Stimulated activated CD4-positive, alpha-beta T cell treated with anti-CD3 and anti-CD28 coated beads, Interleukin-4, amount 100 ng/mL, for 48 hours (primary cell): ENCODE data around the gene KCNE4.
"Not testable (repeated sequence)": the region's sequence is repeated elsewhere in the genome, so short reads cannot be mapped to it uniquely, and the experiment has no call there.

ENCODE experiments used
- DNase-seq, 2 donors: peaks; one replicate each; pipeline ENCODE4 v3.0.0-alpha.2; 2020; ENCODE audit warnings: low read depth in 2 of 2

The KCNE4 gene

GRCh38 chr2:223056701-223057418 is 4.9 kb downstream of the KCNE4 start:
- DNase-seq: no peak

- no peak for DNase-seq
Measured at GRCh38 chr2:223057569-223057968, 5.6 kb downstream of the KCNE4 start.

DNA sequence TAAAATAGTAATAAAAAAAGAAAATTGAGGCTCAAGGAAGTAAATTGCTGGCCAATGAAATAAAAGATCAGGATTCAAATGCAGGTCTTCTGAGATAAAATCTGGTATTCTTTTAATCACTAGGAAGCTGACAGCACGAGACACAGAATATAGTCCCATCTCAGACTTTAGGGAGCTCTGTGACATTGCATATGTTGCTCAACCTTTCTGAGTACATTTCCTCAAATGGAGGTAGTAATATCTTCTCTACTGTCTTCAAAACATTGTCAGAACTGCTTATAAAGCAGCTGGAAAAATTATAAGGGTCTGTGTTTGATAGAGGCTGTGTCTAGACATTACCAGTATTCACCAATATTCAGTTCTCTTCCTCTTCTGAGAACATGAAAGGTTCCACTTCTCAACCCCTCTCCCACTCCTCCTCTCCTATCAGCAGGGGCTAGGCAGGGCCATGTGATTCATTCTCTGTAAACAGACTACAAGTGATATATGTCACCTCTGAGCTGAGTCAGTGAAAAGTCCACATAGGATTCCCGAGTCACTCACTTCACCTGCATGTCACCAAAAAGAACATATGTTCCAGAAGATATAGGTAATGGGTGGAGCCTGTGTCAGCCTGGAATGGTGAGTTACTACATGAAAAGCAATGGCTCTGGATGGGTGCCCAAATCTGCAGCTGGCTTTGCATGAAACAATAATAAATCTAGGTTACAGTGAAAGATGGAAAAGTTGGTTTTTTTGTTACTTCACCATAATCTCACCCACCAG is 7.1 kb downstream of the KCNE4 start:
- DNase-seq: no peak

DNA sequence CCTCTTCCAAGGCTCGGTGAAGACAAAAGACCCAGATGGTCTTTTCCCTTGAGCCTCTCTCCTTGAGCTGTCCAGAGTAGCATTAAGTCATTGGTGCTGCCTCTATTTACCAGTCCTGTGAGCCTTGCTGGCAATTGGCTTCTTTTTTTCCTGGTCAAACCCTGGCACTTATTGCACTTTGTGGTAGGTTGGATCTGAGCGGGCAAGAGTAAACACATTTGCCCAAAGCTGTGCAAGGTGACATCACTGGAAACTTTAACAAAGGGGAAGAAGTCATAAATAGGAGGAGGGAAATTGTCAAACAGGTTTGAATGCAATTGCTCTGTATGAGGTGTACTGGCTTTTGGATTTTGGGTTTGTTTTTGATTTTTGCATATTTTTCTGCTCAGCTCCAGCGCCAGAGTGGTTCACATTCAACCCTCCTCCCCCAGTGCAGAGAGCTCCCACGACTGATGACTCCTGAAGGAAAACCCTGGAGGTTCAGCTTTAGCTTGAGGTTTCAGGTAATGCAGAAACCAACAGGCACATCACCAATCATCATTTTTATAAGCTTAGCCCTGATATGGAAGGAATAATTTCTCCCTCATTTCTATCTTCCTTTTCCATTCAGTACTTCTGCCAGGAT is 8.3 kb downstream of the KCNE4 start:
- no peak for DNase-seq

- DNase-seq: no peak
Measured at GRCh38 chr2:223062396-223062795, 10.4 kb downstream of the KCNE4 start.

DNA sequence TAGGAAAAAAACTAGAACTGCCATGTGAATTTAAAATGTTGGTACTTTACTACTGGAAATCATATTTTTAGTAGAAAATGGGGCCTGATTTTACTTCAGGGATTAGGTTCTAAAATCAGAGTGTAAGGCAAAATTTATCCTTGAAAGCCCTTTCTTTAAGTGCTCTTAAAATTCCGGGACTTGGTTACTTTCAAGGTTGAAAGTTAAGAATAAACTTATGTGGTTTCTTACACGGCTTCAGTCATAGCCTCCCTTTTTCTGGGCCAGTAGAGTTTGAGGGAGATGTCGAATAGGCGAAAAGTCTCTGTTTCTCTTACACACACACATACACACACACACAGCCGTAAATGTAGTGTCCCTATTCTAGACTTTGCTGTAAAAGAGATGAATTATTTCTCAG is 13.1 kb downstream of the KCNE4 start:
- DNase-seq: no peak

DNA sequence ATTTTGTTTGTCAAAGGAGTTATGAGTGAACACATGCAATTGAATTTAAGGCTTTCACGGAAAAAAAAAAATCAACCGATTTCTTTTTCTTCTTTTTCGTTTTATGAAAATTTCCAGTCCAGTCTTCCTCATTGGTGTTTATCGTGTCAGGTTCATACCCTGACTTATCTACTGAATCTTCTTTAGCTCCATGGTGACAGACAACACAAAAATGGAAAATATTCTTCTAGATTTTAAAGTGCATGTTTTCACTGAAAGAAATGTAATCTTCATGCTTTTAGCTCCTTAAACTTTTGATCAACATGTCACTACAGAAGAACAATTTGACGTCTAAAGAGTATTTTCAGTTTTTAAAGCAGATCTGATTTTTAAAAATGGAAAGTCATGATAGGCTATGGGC is 14.7 kb downstream of the KCNE4 start:
- no peak for DNase-seq

GRCh38 chr2:223068071-223068470 is 16.1 kb downstream of the KCNE4 start:
- DNase-seq: no peak

DNA sequence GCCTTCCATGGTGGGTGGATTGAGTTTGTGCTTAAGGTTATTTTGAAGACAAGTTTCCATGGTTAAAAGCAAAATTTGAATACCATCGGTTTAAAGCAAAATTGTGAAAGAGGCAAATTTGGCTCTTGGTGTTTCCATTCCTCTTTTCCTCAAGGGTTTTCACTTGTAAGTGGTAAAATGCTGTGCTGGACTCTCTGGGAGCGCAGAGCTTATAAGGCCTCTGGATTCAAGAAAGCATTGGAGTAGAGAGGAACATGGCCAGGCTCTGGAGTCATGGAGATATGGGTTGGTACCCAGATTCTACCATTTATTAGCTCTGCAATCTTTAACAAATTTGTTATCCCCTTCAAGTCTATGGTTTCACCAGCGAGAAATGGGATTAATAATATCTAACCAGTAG is 17.5 kb downstream of the KCNE4 start:
- no peak for DNase-seq

DNA sequence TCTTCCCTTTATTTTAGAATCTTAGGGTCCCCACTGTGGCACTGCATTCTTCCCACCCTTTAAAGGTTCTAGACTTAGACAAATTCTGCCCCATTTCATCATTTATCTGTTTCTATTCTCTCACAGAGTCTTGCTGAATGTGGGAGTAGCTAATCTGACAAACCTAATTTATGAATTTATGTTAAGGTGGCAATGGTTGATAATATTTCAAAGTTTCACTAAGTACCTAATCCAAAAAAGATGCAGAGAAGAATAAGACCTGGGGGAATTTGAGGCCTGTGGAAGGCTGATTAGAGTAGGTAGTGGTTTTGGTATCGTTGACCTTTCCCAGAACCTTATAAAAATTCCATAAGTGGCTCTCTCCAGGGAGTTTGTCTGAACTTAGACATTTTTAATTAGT is 18.0 kb downstream of the KCNE4 start:
- DNase-seq: no peak

- no peak for DNase-seq
Measured at GRCh38 chr2:223071139-223071538, 19.1 kb downstream of the KCNE4 start.

DNA sequence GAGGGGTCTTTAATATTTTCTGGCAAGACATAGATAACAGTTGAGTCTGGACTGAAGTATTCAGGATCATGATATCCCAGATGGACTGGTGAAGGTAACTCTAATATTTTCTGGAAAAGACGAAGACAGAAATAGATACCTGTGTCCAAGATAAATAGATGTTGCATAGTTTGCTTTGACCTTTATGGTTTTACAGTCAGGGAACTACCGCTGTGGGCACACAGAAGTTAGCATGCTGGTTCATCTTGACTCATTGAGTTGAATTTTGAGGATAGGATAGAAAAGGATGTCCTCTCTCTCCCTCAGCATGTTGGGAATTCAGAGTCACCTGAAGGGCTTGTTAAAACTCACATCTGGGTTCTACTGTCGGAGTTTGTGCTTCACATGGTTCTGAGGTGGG is 20.8 kb downstream of the KCNE4 start:
- DNase-seq: no peak

DNA sequence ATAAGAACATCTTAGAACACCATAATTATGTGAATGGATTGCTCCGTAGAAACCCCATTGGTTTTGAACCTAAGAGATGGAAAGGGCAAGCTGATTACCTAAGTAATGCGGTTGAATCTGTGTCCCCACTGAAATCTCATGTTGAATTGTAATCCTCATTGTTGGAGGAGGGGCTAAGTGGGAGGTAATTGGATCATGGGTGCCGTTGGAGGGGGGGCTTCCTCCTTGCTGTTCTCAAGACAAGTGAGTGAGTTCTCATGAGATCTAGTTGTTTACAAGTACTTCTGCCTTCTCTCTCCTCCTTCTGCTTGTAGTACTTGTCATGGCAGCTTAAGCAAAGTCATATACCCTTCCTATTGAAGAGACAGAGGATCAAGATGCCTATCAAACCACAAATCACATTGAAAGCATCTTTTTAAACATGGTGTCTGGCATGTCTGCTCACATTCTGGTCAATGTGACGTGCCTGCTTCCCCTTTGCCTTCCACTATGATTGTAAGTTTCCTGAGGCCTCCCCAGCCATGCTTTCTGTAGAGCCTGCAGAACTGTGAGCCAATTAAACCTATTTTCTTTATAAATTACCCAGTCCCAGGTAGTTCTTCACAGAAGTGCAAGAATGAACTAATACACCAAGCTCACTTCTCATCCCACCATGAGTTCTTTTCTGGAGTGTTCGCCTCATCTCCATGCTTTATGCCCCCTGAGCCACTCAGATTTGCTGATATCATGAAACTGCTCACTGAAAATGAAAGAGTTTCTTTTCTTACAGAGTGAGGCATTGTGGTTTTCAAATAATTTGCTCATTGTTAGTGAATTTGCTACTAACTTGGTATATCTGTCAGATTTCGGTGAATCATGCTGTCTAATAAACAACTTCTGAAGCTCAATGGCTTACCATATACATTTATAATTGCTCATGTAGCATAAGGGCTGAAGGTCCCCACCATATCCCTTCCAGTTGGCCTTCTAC is 23.6 kb downstream of the KCNE4 start:
- no peak for DNase-seq

DNA sequence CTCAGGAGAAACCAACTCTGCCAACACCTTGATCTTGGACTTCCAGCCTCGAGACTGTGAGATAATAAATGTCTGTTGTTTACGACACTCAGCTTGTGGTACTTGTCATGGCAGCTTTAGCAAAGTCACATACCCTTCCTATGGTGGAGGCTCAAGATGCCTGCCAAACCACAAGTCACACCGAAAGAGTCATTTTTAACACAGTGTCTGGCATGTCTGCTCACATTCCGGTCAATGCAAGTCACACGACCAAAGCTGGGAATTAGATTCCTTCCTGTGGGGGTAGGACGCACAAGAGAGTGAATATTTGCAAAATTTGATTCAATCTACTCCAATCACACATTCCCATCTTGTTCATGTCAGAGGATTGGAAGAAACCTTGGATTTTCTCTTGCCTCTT is 24.6 kb downstream of the KCNE4 start:
- DNase-seq: no peak

GRCh38 chr2:223078482-223078881 is 26.5 kb downstream of the KCNE4 start:
- DNase-seq: no peak

DNA sequence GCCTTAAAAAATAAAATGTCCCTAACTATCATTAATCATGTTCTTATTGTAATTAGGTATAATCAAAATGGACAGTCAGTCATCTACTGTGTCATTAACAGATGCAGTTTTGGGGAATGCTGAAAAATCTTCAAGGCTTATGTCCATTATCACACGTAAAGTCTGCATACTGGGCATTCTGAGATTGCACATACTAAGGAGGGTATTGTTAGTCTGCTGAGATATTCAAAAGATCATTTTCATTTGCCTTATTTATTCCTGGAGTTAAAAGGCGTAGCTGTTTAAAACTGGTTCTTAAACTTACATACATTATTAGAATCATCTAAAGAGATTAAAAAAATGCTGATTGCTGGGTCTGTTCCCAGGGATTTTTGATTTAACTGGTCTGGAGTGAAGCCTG is 27.4 kb downstream of the KCNE4 start:
- no peak for DNase-seq

DNA sequence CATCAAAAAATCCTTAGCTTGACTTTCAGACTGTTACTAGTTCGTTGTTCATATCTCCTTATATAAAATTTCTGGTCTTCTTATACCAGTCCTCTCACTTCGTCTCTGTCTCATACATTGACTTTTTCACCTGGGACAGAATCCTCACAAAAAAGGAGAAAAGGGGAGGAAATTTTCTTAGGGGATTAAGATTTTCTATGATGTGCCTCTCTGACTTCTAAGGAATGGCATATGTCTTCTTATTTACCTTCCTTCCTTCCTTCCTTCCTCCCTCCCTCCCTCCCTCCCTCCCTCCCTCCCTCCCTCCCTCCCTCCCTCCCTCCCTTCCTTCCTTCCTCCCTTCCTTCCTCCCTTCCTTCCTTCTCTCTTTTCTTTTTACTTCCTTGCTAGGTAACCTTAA is 27.9 kb downstream of the KCNE4 start:
- no peak for DNase-seq

DNA sequence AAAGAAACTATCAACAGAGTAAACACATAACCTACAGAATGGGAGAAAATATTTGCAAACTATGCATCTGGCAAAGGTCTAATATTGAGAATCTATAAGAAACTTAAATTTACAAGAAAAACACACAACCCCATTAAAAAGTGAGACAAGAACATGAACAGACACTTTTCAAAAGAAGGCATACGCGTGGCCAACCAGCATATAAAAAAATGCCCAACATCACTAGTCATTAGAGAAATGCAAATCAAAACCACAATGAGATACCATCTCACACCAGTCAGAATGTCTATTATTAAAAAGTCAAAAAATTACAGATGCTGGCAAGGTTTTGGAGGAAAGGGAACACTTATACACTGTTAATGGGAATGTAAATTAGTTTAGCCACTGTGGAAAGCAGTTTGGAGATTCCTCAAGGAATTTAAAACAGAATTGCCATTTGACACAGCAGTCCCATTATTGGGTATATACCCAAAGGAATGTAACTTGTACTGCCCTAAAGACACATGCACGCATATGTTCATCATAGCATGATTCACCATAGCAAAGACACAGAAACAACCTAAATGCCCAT is 28.9 kb downstream of the KCNE4 start:
- not testable (repeated sequence) for DNase-seq

DNA sequence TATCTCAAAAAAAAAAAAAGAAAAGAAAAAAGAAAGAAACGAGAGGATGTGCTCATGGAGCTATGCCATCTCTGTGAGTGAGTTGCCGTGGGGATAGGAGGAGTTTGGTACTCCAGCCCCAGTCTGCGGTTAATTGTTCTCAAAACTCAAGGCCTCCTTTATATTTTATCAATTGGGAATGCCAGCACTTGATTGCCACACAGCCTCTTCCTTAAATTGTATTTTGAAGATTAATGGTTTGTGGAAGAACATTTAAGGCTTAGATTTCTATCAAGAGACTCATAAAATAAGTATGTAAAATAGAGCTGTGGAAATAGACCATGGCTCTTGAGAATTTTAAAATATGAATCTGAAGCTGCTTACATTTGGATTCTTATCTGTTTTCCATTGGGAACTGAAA is 29.8 kb downstream of the KCNE4 start:
- DNase-seq: no peak

GRCh38 chr2:223082706-223083105 is 30.7 kb downstream of the KCNE4 start:
- no peak for DNase-seq

- DNase-seq: no peak
Measured at GRCh38 chr2:223083402-223084070, 31.5 kb downstream of the KCNE4 start.
